WTC11 (cell line): ENCODE results near the gene COX7B2. TPM values are rescaled to one million over a fixed set of nuclear protein-coding genes. Genes with fewer than 3 reads are reported as not detected.

Source experiments
- ATAC-seq: fragments of 200-7000 bp; cut with Tn5 transposase; 2 replicates; pipeline ENCODE4 v1.10.0; 2021; ENCODE audit warnings: mild to moderate bottlenecking, moderate library complexity
- CTCF ChIA-PET: fragments of 300-600 bp; sonication (Branson Sonifier 250); formaldehyde crosslinking; loops from one replicate; lab custom pipeline; 2021; ENCODE audit warnings: antibody characterized with exemption; lab: Charles Lee
- POLR2A ChIA-PET: fragments of 350-600 bp; sonication (Branson Sonifier 250); formaldehyde crosslinking; loops from one replicate; lab custom pipeline; 2021; ENCODE audit warnings: antibody characterized with exemption; lab: Charles Lee
- DNase-seq: peaks from one replicate; pipeline ENCODE4 v3.0.0; 2021; ENCODE audit warnings: low spot score
- H3K27ac Mint-ChIP-seq: 2 replicates; pipeline ENCODE4 v1.8.0; 2021; ENCODE audit warnings: mixed read lengths
- H3K27me3 Mint-ChIP-seq: 2 replicates; pipeline ENCODE4 v1.8.0; 2021; ENCODE audit warnings: low read depth, mild to moderate bottlenecking, moderate library complexity, mixed read lengths
- H3K36me3 Mint-ChIP-seq: 2 replicates; pipeline ENCODE4 v1.8.0; 2021; ENCODE audit warnings: mixed read lengths
- H3K4me1 Mint-ChIP-seq: 2 replicates; pipeline ENCODE4 v1.8.0; 2022; ENCODE audit warnings: mixed read lengths
- H3K4me3 Mint-ChIP-seq: 2 replicates; pipeline ENCODE4 v1.8.0; 2021; ENCODE audit warnings: mild to moderate bottlenecking, moderate library complexity, mixed read lengths
- H3K9me3 Mint-ChIP-seq: 2 replicates; pipeline ENCODE4 v1.8.0; 2021; ENCODE audit warnings: mixed read lengths
- AR ChIP-seq: fragments of 250-450 bp; sonication (Bioruptor Pico); IDR thresholded peaks from 2 replicates; pipeline ENCODE4 v1.9.0; 2021; ENCODE audit warnings: mild to moderate bottlenecking
- ESRRA ChIP-seq: sonication (generic); formaldehyde crosslinking; IDR thresholded peaks from 2 replicates; pipeline ENCODE4 v1.8.1; 2022; ENCODE audit warnings: mild to moderate bottlenecking, missing genetic modification reagents, borderline replicate concordance
- FOXK1 ChIP-seq: sonication (generic); formaldehyde crosslinking; IDR thresholded peaks from 2 replicates; pipeline ENCODE4 v1.8.0; 2022; ENCODE audit warnings: mild to moderate bottlenecking, moderate library complexity, missing genetic modification reagents
- JAZF1 ChIP-seq: fragments of 250-450 bp; sonication (Bioruptor Pico); IDR thresholded peaks from 2 replicates; pipeline ENCODE4 v1.9.0; 2021; ENCODE audit warnings: moderate library complexity, mild to moderate bottlenecking, inconsistent platforms
- MLX ChIP-seq: sonication (generic); formaldehyde crosslinking; IDR thresholded peaks from 2 replicates; pipeline ENCODE4 v1.8.1; 2023; ENCODE audit warnings: mild to moderate bottlenecking, missing genetic modification reagents, moderate library complexity
- RELA ChIP-seq: sonication (generic); formaldehyde crosslinking; IDR thresholded peaks from 2 replicates; pipeline ENCODE4 v1.8.1; 2022; ENCODE audit warnings: missing genetic modification reagents, mild to moderate bottlenecking, borderline replicate concordance
- RORB ChIP-seq: fragments of 250-450 bp; sonication (Bioruptor Pico); IDR thresholded peaks from 2 replicates; pipeline ENCODE4 v1.9.0; 2021; ENCODE audit warnings: mild to moderate bottlenecking
- USF1 ChIP-seq: sonication (generic); formaldehyde crosslinking; IDR thresholded peaks from 2 replicates; pipeline ENCODE4 v1.8.0; 2022; ENCODE audit warnings: mild to moderate bottlenecking, missing genetic modification reagents
- ZNF121 ChIP-seq: sonication (generic); formaldehyde crosslinking; IDR thresholded peaks from 2 replicates; pipeline ENCODE4 v1.8.0; 2023; ENCODE audit warnings: missing genetic modification reagents
- ZNF138 ChIP-seq: sonication (generic); formaldehyde crosslinking; conservative IDR thresholded peaks from 2 replicates; pipeline ENCODE4 v1.8.1; 2022; ENCODE audit warnings: mild to moderate bottlenecking, moderate library complexity, missing genetic modification reagents
- ZNF396 ChIP-seq: fragments of 250-450 bp; sonication (Bioruptor Pico); IDR thresholded peaks from 2 replicates; pipeline ENCODE4 v1.8.0; 2021; ENCODE audit warnings: mild to moderate bottlenecking, moderate library complexity, borderline replicate concordance
- ZNF532 ChIP-seq: fragments of 250-450 bp; sonication (Bioruptor Pico); IDR thresholded peaks from 2 replicates; pipeline ENCODE4 v1.9.0; 2021; ENCODE audit warnings: mild to moderate bottlenecking, borderline replicate concordance
- total RNA-seq: library from RNA; stranded (reverse); gene quantifications from 3 replicates; pipeline ENCODE4 v1.2.3, GENCODE V29; 2021
- TF ChIP-seq, protein P1 (sequence below): sonication (generic); formaldehyde crosslinking; IDR thresholded peaks from 2 replicates; pipeline ENCODE4 v1.8.1; 2023; ENCODE audit warnings: mild to moderate bottlenecking, missing genetic modification reagents, borderline replicate concordance
- TF ChIP-seq, protein P2 (sequence below): sonication (generic); formaldehyde crosslinking; IDR thresholded peaks from 2 replicates; pipeline ENCODE4 v1.8.1; 2022; ENCODE audit warnings: mild to moderate bottlenecking, missing genetic modification reagents, moderate library complexity, borderline replicate concordance

COX7B2 gene
- total RNA-seq, 1 experiment from 2014 or later: not detected

DNA sequence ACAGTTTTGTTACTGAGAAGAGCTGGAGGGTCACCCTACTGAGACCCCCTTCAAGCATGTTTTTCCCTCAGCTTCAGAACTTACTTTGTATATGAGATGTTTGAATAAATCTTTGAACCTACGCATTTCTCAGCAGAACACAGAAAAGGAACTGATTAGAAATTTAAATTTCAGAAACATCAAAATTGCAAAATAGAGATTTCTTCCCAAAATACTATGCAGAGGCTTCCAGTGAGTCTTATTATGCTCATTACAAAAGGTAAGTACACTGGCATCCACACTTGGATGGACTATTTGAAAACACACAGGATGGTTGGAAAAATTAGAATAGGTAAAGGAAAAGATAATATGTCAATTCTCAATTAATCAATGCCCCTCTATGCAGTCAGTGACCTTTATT, 91.2 kb downstream of the COX7B2 start:
- no peak for ATAC-seq

More for the DNA sequence above, 91.2 kb downstream of the COX7B2 start:
- Mint-ChIP-seq H3K4me1 (peaks cover 7% of the 10 kb centered on the region), H3K9me3 (no peaks in the 10 kb centered on the region), H3K27ac (no peak overlapping the region), H3K4me3 (no peak overlapping the region), H3K27me3 (no peaks in the 10 kb centered on the region), H3K36me3 (no peaks in the 10 kb centered on the region)
- DNase-seq: no peak
- ChIA-PET POLR2A (no interaction called here), CTCF (no interaction called here)
- TF ChIP-seq ZNF396 (no peak), USF1 (CRISPR knock-in tag) (no peak), ESRRA (CRISPR knock-in tag) (no peak), AR (CRISPR knock-in tag) (no peak), ZNF138 (CRISPR knock-in tag) (no peak), ZNF121 (no peak), RORB (CRISPR knock-in tag) (no peak), FOXK1 (CRISPR knock-in tag) (no peak), RELA (CRISPR knock-in tag) (no peak), MLX (CRISPR knock-in tag) (no peak), JAZF1 (CRISPR knock-in tag) (no peak), ZNF532 (CRISPR knock-in tag) (no peak)
- TF ChIP-seq, protein P1, sequence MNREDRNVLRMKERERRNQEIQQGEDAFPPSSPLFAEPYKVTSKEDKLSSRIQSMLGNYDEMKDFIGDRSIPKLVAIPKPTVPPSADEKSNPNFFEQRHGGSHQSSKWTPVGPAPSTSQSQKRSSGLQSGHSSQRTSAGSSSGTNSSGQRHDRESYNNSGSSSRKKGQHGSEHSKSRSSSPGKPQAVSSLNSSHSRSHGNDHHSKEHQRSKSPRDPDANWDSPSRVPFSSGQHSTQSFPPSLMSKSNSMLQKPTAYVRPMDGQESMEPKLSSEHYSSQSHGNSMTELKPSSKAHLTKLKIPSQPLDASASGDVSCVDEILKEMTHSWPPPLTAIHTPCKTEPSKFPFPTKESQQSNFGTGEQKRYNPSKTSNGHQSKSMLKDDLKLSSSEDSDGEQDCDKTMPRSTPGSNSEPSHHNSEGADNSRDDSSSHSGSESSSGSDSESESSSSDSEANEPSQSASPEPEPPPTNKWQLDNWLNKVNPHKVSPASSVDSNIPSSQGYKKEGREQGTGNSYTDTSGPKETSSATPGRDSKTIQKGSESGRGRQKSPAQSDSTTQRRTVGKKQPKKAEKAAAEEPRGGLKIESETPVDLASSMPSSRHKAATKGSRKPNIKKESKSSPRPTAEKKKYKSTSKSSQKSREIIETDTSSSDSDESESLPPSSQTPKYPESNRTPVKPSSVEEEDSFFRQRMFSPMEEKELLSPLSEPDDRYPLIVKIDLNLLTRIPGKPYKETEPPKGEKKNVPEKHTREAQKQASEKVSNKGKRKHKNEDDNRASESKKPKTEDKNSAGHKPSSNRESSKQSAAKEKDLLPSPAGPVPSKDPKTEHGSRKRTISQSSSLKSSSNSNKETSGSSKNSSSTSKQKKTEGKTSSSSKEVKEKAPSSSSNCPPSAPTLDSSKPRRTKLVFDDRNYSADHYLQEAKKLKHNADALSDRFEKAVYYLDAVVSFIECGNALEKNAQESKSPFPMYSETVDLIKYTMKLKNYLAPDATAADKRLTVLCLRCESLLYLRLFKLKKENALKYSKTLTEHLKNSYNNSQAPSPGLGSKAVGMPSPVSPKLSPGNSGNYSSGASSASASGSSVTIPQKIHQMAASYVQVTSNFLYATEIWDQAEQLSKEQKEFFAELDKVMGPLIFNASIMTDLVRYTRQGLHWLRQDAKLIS (CRISPR knock-in tag): no peak
- TF ChIP-seq, protein P2, sequence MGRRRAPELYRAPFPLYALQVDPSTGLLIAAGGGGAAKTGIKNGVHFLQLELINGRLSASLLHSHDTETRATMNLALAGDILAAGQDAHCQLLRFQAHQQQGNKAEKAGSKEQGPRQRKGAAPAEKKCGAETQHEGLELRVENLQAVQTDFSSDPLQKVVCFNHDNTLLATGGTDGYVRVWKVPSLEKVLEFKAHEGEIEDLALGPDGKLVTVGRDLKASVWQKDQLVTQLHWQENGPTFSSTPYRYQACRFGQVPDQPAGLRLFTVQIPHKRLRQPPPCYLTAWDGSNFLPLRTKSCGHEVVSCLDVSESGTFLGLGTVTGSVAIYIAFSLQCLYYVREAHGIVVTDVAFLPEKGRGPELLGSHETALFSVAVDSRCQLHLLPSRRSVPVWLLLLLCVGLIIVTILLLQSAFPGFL (CRISPR knock-in tag): no peak
